Measurements from ENCODE around the gene DNAJC7. TPM values are rescaled to one million over a fixed set of nuclear protein-coding genes. Genes with fewer than 3 reads are reported as not detected.

The DNAJC7 gene
- total RNA-seq, 1 experiment from 2014 or later, result 147 TPM

- no TSS peak for BruUV-seq (replicated peaks)
- H3K9me3 Mint-ChIP-seq (ENCODE audit: unreplicated experiment), result no peaks in the 10 kb centered on the region
- H3K27me3 Mint-ChIP-seq (ENCODE audit: insufficient read depth, unreplicated experiment), result no peaks in the 10 kb centered on the region
- H3K4me3 ChIP-seq (ENCODE audit: low read depth, low read length), result no peak overlapping the region
- TF ChIP-seq, protein P1, sequence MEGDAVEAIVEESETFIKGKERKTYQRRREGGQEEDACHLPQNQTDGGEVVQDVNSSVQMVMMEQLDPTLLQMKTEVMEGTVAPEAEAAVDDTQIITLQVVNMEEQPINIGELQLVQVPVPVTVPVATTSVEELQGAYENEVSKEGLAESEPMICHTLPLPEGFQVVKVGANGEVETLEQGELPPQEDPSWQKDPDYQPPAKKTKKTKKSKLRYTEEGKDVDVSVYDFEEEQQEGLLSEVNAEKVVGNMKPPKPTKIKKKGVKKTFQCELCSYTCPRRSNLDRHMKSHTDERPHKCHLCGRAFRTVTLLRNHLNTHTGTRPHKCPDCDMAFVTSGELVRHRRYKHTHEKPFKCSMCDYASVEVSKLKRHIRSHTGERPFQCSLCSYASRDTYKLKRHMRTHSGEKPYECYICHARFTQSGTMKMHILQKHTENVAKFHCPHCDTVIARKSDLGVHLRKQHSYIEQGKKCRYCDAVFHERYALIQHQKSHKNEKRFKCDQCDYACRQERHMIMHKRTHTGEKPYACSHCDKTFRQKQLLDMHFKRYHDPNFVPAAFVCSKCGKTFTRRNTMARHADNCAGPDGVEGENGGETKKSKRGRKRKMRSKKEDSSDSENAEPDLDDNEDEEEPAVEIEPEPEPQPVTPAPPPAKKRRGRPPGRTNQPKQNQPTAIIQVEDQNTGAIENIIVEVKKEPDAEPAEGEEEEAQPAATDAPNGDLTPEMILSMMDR (IDR thresholded peaks at IDR 0.05; ENCODE audit: insufficient read depth in 1 of 2, low read depth in 1 of 2, low read length in 1 of 2, severe bottlenecking in 1 of 2, unreplicated experiment in 1 of 2), result no peak
- no peaks in the 10 kb centered on the region for H3K9me3 ChIP-seq
- no peak overlapping the region for H3K27ac Mint-ChIP-seq (ENCODE audit: unreplicated experiment)
- no peak for DNase-seq
- no peaks in the 10 kb centered on the region for H3K27me3 ChIP-seq (replicated peaks; ENCODE audit: control insufficient read depth, insufficient read depth, low read length)
- H3K36me3 ChIP-seq (ENCODE audit: control insufficient read depth, insufficient read depth, low read length), result no peaks in the 10 kb centered on the region
- CTCF ChIA-PET, result no interaction called here
- H3K36me3 Mint-ChIP-seq (ENCODE audit: insufficient read depth, unreplicated experiment), result no peaks in the 10 kb centered on the region
- H3K4me1 ChIP-seq, result peaks cover 9% of the 10 kb centered on the region
- no peak overlapping the region for H3K4me3 Mint-ChIP-seq (ENCODE audit: unreplicated experiment)
- intact Hi-C loops (cut with micrococcal nuclease; ENCODE audit: unreplicated experiment), result no loop called here
- no peaks in the 10 kb centered on the region for H3K4me1 Mint-ChIP-seq (ENCODE audit: low read depth, unreplicated experiment)
- POLR2A ChIA-PET, result no interaction called here
Observed at GRCh38 chr17:41944943-41945342, 72.3 kb downstream of the DNAJC7 start.

DNA sequence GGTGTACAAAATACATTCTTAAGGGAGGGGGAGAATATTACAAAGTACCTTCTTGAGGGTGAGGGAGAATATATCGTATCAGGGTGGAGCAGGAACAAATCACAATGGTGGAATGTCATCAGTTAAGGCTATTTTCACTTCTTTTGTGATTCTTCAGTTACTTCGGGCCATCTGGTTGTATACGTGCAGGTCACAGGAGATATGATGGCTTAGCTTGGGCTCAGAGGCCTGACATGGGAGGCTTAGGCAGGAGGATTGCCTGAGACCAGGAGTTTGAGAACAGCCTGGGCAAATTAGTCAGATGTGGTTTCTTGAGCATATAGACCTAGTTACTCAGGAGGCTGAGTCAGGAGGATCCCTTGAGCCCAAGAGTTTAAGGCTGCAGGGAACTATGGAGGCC, 73.7 kb downstream of the DNAJC7 start:
- Histone ChIP-seq H3K4me3 (ENCODE audit: low read depth, low read length) (no peak overlapping the region), H3K36me3 (ENCODE audit: control insufficient read depth, insufficient read depth, low read length) (no peaks in the 10 kb centered on the region), H3K27me3 (replicated peaks; ENCODE audit: control insufficient read depth, insufficient read depth, low read length) (no peaks in the 10 kb centered on the region), H3K9me3 (no peaks in the 10 kb centered on the region), H3K4me1 (peaks cover 9% of the 10 kb centered on the region)
- CTCF ChIA-PET, result no interaction called here
- Mint-ChIP-seq H3K36me3 (ENCODE audit: insufficient read depth, unreplicated experiment) (no peaks in the 10 kb centered on the region), H3K4me1 (ENCODE audit: low read depth, unreplicated experiment) (no peaks in the 10 kb centered on the region), H3K27ac (ENCODE audit: unreplicated experiment) (no peak overlapping the region), H3K9me3 (ENCODE audit: unreplicated experiment) (no peaks in the 10 kb centered on the region), H3K27me3 (ENCODE audit: insufficient read depth, unreplicated experiment) (no peaks in the 10 kb centered on the region), H3K4me3 (ENCODE audit: unreplicated experiment) (no peak overlapping the region)
- no TSS peak for BruUV-seq (replicated peaks)
- DNase-seq, result no peak
- intact Hi-C loops (cut with micrococcal nuclease; ENCODE audit: unreplicated experiment), result no loop called here
- TF ChIP-seq, protein P1 (IDR thresholded peaks at IDR 0.05; ENCODE audit: insufficient read depth in 1 of 2, low read depth in 1 of 2, low read length in 1 of 2, severe bottlenecking in 1 of 2, unreplicated experiment in 1 of 2), result no peak
- POLR2A ChIA-PET, result no interaction called here

DNA sequence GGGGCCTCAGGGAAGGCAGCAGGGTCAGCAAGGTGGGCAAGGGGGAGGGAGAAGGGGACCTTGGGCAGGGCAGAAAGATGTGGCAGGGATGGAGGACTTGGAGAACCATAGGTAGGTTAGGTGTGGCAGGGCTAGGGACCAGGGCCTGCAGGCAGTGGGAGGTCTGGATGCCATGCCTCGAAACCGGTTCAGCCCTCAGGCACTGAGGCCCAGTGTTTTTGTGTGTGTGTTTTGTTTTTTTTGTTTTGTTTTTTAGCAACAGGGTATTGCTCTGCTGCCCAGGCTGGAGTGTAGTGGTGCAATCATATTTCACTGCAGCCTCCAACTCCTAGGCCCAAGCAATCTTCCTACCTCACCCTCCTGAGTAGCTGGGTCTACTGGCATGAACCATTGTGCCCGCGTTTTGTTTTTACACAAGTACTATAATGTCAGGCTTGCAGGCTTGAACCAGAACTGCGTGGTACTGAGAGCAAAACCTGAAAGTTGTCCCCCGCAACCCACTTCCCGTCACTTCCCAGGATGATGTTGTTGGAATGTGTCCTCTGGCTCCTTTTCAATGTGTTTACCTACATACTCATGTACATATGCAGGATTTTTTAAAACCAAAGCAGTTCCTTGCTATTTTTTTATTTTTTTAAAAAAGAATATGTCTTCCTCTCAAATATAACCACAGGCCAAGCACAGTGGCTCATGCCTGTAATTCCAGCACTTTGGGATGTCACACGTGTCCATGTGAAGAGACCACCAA, 74.4 kb downstream of the DNAJC7 start:
- TF ChIP-seq, protein P1 (IDR thresholded peaks at IDR 0.05; ENCODE audit: insufficient read depth in 1 of 2, low read depth in 1 of 2, low read length in 1 of 2, severe bottlenecking in 1 of 2, unreplicated experiment in 1 of 2), result no peak
- POLR2A ChIA-PET, result no interaction called here
- Mint-ChIP-seq H3K4me1 (ENCODE audit: low read depth, unreplicated experiment) (no peaks in the 10 kb centered on the region), H3K4me3 (ENCODE audit: unreplicated experiment) (no peak overlapping the region), H3K9me3 (ENCODE audit: unreplicated experiment) (no peaks in the 10 kb centered on the region), H3K27ac (ENCODE audit: unreplicated experiment) (no peak overlapping the region), H3K36me3 (ENCODE audit: insufficient read depth, unreplicated experiment) (no peaks in the 10 kb centered on the region), H3K27me3 (ENCODE audit: insufficient read depth, unreplicated experiment) (no peaks in the 10 kb centered on the region)
- peaks cover 9% of the 10 kb centered on the region for H3K4me1 ChIP-seq
- DNase-seq, result no peak
- BruUV-seq (replicated peaks), result no TSS peak
- H3K4me3 ChIP-seq (ENCODE audit: low read depth, low read length), result no peak overlapping the region
- CTCF ChIA-PET, result no interaction called here
- H3K36me3 ChIP-seq (ENCODE audit: control insufficient read depth, insufficient read depth, low read length), result no peaks in the 10 kb centered on the region
- no peaks in the 10 kb centered on the region for H3K27me3 ChIP-seq (replicated peaks; ENCODE audit: control insufficient read depth, insufficient read depth, low read length)
- no peaks in the 10 kb centered on the region for H3K9me3 ChIP-seq
- intact Hi-C loops (cut with micrococcal nuclease; ENCODE audit: unreplicated experiment), result no loop called here

Measured in Caco-2 (cell line).